DMS 273 (cell line): ENCODE data around the gene ROR2.

Source experiments
- DNase-seq: peaks from one replicate; lab custom pipeline; 2025; ENCODE audit not compliant: unreplicated experiment; lab: John Stamatoyannopoulos, UW

The ROR2 gene

GRCh38 chr9:91843623-91844148 lies 106.3 kb downstream of the ROR2 start:
- peak; percentile 55 for DNase-seq

DNA sequence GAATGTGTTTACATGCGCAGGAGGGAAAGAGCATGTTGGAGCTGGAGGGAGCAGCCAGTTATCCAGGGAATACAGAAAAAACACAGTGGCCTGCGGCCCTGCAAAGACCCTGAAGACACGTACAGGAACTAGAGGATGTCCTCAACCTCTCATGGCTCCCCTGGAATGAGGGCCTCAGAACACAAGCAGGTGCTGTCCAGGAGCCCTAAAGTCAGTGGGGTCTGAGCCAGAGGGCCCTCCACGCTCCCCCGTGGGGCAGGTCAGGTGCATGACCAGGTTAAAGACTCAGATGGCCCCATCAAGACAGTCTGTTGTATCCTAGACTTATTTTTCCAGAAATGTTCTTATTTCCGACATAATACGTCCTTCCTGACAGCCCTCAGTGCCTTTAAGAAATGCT lies 106.9 kb downstream of the ROR2 start:
- DNase-seq = no peak

DNA sequence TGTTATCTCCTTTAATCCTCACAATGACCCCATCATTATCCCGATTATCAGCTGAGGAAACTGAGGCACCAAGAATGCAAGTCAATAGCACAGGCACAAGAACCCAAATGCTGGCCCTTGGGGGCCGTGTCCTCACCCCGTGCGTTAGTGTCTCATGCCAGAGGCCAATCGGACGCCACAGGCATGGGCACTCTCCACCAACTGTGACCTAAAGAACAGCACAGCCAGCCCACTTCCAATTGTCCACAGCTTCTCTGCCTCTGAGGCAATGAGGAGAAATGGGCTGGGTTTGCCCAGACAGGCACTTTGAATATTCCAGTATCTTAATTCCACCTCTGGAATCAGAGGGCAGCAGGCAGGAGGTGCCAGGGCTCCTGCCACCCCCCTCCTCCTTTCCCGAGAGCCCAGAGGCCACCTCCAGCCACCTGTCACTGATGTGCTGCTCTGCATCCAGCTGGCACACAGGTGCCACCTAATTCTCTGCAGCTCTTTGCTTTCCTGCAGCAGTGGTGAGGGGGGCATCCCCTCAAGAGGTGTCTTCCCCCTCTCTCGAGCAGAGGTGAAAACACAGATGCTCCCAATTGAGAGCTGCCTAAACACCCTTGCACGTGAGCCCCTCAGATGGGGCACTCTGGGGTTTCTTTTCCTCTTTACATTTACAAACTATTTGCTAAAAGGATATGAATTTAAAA lies 107.5 kb downstream of the ROR2 start:
- peak; percentile 41 for DNase-seq

GRCh38 chr9:91841591-91841990 lies 108.4 kb downstream of the ROR2 start:
- no peak for DNase-seq

DNA sequence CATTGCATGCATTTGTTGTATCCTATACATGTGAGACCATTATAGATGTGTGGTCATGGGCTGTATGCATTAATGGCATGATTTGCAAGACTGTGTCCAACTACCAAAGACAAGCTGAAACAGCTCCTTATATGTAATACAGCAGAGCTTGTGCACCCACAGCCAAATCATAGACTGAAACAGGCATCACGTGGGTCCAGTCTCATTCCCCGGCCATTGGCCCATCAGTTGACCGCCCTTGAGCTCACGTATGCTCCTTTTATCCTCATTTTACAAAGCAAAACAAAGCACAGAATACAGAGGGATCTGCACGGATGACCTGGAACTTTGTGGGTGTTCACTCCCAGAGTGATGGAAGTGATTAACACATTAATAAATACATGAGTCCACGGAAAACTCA lies 109.1 kb downstream of the ROR2 start:
- DNase-seq = no peak

- DNase-seq = no peak
Measured at GRCh38 chr9:91840469-91840868, 109.6 kb downstream of the ROR2 start.

GRCh38 chr9:91839926-91840465 lies 110.0 kb downstream of the ROR2 start:
- DNase-seq = no peak

GRCh38 chr9:91837981-91838731 lies 111.9 kb downstream of the ROR2 start:
- peak; percentile 93 for DNase-seq

GRCh38 chr9:91836515-91836914 lies 113.5 kb downstream of the ROR2 start:
- peak; percentile 17 for DNase-seq

DNA sequence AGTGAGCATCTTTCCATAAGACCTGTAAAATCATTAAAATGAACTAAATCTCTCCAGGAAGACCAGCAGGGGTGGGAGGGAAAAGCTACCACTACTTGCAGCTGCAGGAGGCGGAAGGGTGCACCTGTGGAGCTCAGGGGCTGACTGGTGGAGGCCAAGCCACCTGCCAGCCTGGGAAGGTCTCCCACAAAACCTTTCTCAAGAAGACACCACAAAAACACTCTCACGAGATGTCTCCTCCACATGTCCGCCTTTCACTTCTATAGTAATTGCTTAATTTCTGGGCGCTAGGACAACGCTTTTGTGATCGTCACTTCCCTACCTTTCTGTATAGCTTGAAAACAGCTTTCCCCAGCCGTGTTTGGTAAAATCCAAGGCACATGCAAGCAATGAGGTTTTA lies 114.4 kb downstream of the ROR2 start:
- no peak for DNase-seq

DNA sequence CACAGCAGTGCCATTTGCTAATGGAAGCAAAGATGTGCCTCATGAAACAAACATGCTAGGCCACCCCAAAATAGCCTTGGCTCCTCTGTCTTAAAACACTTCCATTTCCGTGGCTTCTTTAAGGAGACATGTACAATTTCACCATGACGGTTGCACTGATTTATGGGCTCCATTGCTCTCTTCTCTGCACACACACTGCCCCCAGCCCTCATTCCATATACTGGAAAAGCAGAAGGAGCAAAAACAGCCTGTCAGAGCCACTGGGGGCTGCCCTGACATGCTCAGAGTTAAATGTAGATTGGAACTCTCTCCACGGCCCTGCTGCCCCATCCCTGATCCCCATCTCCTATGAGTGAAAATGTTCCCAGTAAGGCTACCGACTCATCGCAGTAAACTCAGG lies 114.8 kb downstream of the ROR2 start:
- no peak for DNase-seq

- no peak for DNase-seq
Measured at GRCh38 chr9:91834740-91835139, 115.3 kb downstream of the ROR2 start.

GRCh38 chr9:91833878-91834255 lies 116.2 kb downstream of the ROR2 start:
- no peak for DNase-seq

- no peak for DNase-seq
Measured at GRCh38 chr9:91833096-91833877, 116.7 kb downstream of the ROR2 start.

DNA sequence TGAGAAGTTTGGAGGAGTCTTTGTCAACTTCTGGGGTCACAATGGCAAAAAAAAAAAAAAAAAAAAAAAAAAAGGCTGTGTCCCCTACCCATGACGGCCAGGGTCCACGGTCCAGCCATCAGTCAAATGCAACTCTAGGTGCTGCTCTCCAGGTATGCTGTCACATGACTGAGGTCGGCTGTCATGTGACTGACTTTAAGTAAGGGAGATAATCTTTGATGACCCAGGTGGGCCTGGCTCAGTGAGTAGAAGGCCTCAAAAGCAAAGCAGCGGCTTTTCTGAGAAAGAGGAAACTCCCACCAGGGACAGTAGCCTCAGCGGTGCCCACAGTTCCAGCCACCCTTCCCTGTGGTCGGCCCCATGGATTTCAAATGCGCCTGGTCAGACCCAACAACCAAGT lies 117.7 kb downstream of the ROR2 start:
- DNase-seq = no peak

DNA sequence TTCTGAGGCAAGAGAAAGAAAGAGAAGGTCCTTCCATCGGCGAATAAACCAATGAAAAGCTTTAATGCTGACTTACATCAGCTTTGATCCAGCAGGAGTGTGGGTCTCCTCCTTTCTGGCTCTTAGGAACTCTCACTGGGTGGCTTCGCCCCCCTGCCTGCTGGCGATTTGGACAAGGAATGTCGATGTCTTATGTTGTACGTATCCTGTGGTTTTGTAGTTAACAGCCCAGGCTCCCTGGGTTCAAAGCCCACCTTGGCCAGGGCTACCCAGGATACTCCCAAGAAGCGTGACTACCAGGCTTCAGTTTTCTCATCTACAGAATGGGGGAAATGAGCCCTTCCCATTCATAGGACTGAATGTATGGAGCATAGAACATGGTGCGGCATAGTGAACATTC lies 124.2 kb downstream of the ROR2 start:
- no peak for DNase-seq

- DNase-seq = peak; percentile 33
Measured at GRCh38 chr9:91825422-91825821, 124.6 kb downstream of the ROR2 start.

DNA sequence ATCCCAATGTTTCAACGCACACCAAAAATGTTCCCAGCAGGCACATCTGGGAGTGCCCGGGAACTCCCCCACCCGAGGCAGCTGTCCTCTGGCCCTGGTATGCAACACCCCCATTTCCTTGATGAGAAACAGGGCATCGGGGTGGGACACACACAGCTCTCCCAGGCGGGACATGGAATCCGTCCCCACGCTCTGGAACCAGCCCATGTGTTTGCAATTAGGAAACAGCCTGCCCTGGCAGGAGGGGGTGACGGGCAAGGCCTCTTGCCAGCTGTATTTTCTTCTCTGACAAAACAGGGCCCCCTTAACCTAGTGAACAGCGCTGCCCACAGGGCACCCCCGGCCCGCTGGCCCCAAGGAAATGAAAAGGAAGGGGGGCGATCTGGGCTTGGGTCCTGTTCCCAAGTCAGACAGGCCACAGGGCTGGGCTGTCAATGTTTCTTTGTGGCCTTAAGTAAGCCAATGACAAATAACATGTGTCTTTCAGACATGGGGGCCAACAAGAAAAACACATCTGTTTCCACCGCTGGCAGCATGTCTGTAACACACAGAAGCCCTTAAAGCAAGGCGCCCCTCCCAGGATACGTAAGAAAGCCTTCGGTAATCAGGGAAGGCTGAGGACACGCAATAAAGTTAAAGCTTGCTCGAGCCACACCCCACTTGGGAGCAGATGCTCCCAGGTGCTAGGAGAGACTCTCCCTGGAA lies 125.3 kb downstream of the ROR2 start:
- peak; percentile 44 for DNase-seq

- no peak for DNase-seq
Measured at GRCh38 chr9:91824151-91824550, 125.9 kb downstream of the ROR2 start.

DNA sequence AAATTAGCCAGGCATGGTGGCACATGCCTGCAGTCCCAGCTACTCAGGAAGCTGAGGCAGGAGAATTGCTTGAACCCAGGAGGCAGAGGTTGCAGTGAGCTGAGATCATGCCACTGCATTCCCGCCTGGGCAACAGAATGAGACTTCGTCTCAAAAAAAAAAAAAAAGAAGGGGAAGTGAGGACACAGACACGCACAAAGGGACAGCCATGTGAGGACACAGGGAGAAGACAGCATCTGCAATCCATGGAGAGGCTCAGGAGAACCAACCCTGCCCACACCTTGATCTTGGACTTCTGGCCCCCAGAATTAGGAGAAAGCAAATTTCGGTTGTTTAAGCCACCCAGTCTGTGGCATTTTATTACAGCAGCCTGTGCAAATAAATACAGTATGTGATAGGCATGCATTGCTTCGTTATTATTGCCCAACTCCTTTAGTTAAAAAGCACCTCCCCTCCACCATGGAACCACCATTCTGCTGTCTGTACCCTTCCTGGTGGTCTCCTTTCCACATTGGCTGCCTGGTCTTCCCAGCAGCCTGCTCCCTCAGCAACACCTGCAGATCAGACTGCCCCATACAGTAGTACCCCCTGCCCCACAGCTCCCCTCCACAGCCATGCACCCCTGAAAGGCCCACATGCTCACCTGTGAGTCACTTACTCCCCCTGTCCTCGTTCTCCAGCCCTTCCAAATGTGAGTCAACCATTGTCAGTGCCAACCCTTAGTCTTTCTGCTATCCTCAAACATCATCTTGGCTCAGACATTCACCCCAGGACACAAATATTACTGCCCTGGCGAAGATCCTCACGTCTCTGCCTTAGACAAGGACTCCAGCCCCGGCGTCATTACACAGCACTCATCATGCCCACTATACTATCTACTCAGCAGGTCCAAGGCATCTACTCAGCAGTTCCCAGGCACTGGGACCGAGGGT lies 128.8 kb downstream of the ROR2 start:
- no peak for DNase-seq
